PFSK-1 (cell line): ENCODE data around the gene TSPAN5.

Source experiments
- FOXP2 ChIP-seq: optimal IDR thresholded peaks from 2 replicates; pipeline ENCODE3; 2011; ENCODE audit warnings: borderline replicate concordance, control low read depth, inconsistent platforms; ENCODE audit not compliant: insufficient read depth; ENCODE audit errors: extremely low read length, extremely low read depth
- POLR2AphosphoS5 ChIP-seq: IDR thresholded peaks from 2 replicates; pipeline ENCODE4 v1.6.1; 2012; ENCODE audit warnings: low read depth, mild to moderate bottlenecking, control low read depth, low read length, moderate library complexity
- REST ChIP-seq, 2 experiments: IDR thresholded peaks; 2 replicates each; pipeline versions ENCODE4 v1.6.1 to v1.8.0; 2011 to 2012; ENCODE audit warnings: low read depth in 2 of 2, low read length in 2 of 2, control low read depth in 1 of 2, inconsistent platforms in 1 of 2, mild to moderate bottlenecking in 1 of 2, moderate library complexity in 1 of 2; ENCODE audit not compliant: insufficient read depth in 1 of 2
- SIN3A ChIP-seq: IDR thresholded peaks from 2 replicates; pipeline ENCODE4 v1.6.1; 2012; ENCODE audit warnings: mild to moderate bottlenecking, low read length, moderate library complexity, borderline replicate concordance; ENCODE audit not compliant: insufficient read depth
- TAF1 ChIP-seq: IDR thresholded peaks from 2 replicates; pipeline ENCODE4 v1.6.1; 2012; ENCODE audit warnings: low read length, control low read depth, borderline replicate concordance; ENCODE audit not compliant: insufficient read depth

Gene TSPAN5

GRCh38 chr4:98686847-98687246 lies 28.4 kb upstream of the TSPAN5 start:
- TF ChIP-seq FOXP2, result no peak
- no peak for TF ChIP-seq TAF1
- TF ChIP-seq POLR2AphosphoS5, result no peak
- TF ChIP-seq SIN3A, result no peak

DNA sequence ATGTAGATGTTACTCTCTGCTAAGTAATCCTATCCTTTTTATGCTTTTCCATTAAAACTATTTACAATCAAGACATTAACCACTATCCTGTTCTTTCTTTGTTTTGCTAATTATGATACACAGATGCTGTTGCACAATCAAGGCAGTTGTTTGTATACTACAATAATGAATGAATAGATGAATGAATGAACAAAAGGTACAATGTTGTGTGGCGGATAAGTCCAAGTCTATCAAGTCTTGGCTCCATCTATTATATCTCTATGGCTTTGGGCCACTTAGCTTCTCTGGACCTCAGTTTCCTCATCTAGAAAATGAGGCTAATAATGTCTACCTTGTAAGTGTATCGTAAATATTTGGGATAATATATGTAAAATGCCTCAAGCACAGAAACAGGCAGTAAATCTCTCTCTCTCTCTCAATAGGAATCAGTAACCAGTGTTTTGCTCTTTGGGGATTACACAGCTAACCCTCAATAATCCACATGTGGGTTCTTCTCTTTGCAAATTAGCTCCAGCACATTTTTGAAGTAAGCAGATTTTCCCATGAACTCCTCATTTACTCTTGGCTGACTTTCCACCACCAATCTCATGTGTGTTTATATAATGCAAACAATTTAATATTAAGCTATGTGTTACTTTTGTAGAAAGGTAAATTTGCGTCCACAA lies 27.8 kb upstream of the TSPAN5 start:
- TF ChIP-seq REST (IDR thresholded peaks at IDR 0.05; ENCODE audit: insufficient read depth in 1 of 2, low read depth in 2 of 2, low read length in 2 of 2) (no peak), POLR2AphosphoS5 (no peak), FOXP2 (no peak), SIN3A (no peak), TAF1 (no peak)

- no peak for TF ChIP-seq REST (IDR thresholded peaks at IDR 0.05; ENCODE audit: insufficient read depth in 1 of 2, low read depth in 2 of 2, low read length in 2 of 2)
- TF ChIP-seq POLR2AphosphoS5, result no peak
- TF ChIP-seq SIN3A, result no peak
- TF ChIP-seq FOXP2, result no peak
- TF ChIP-seq TAF1, result no peak
These were observed 27.0 kb upstream of the TSPAN5 start for GRCh38 chr4:98685225-98686042.

DNA sequence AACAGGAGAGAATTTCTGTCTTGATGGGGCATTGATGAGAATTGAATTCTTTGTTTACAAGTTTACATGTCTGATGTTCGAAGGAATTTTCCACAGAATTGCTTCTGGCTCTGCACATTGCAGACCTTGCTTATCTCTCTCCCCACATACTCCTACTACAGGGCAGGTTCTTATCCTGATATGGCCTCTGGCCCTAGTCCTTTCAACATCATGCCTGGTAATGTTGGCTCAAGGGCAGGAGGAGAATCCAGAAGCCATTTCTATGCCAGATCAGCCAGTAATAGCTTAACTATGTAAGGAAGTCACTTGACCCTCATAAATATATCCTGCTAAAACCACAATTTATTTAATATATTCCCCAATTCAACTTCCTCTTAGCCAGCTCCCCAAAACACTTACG lies 24.3 kb upstream of the TSPAN5 start:
- no peak for TF ChIP-seq SIN3A
- no peak for TF ChIP-seq FOXP2
- TF ChIP-seq TAF1, result no peak
- no peak for TF ChIP-seq POLR2AphosphoS5
- TF ChIP-seq REST (IDR thresholded peaks at IDR 0.05; ENCODE audit: insufficient read depth in 1 of 2, low read depth in 2 of 2, low read length in 2 of 2), result no peak

DNA sequence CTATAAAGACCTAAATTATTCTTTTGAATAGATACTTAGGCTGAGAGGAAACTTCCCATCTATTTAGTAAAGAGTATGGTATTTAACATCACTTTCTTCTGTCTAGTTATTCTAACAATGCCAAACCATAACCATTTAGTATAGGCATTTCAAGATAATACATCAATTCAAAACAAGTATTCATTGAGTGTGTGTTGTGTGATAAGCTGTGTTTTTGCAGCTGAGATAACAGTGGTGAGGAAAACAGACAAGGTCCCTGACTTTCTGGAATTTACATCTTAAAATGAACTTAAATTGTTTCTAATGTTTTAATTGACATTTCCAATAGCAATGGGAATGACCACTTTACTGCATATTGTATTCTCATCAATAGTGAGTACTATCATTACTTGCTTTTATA lies 22.4 kb upstream of the TSPAN5 start:
- TF ChIP-seq FOXP2 (no peak), TAF1 (no peak), REST (IDR thresholded peaks at IDR 0.05; ENCODE audit: insufficient read depth in 1 of 2, low read depth in 2 of 2, low read length in 2 of 2) (no peak), POLR2AphosphoS5 (no peak)
